Measurements from ENCODE around the gene KLK1. TPM values are rescaled to one million over a fixed set of nuclear protein-coding genes. Genes with fewer than 3 reads are reported as not detected.
A peak's percentile ranks its signal among the peaks of the same experiment; 100 is the strongest.

The KLK1 gene
- total RNA-seq, 6 experiments from 2014 or later, result not detected

DNA sequence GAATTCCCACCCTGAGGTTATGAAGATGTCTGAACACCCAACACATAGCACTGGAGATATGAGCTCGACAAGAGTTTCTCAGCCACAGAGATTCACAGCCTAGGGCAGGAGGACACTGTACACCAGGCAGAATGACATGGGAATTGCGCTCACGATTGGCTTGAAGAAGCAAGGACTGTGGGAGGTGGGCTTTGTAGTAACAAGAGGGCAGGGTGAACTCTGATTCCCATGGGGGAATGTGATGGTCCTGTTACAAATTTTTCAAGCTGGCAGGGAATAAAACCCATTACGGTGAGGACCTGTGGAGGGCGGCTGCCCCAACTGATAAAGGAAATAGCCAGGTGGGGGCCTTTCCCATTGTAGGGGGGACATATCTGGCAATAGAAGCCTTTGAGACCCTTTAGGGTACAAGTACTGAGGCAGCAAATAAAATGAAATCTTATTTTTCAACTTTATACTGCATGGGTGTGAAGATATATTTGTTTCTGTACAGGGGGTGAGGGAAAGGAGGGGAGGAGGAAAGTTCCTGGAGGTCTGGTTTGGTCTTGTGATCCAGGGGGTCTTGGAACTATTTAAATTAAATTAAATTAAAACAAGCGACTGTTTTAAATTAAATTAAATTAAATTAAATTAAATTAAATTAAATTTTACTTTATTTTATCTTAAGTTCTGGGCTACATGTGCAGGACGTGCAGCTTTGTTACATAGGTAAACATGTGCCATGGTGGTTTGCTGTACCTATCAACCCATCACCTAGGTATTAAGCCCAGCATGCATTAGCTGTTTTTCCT, 38.1 kb upstream of the KLK1 start:
- TF ChIP-seq, protein P1, sequence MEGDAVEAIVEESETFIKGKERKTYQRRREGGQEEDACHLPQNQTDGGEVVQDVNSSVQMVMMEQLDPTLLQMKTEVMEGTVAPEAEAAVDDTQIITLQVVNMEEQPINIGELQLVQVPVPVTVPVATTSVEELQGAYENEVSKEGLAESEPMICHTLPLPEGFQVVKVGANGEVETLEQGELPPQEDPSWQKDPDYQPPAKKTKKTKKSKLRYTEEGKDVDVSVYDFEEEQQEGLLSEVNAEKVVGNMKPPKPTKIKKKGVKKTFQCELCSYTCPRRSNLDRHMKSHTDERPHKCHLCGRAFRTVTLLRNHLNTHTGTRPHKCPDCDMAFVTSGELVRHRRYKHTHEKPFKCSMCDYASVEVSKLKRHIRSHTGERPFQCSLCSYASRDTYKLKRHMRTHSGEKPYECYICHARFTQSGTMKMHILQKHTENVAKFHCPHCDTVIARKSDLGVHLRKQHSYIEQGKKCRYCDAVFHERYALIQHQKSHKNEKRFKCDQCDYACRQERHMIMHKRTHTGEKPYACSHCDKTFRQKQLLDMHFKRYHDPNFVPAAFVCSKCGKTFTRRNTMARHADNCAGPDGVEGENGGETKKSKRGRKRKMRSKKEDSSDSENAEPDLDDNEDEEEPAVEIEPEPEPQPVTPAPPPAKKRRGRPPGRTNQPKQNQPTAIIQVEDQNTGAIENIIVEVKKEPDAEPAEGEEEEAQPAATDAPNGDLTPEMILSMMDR (IDR thresholded peaks at IDR 0.05), result no peak
- no peak for TF ChIP-seq POLR2A (IDR thresholded peaks at IDR 0.05)
- Histone ChIP-seq H3K27ac (no peak overlapping the region), H3K4me3 (no peak overlapping the region), H3K9me3 (no peaks in the 10 kb centered on the region), H3K36me3 (no peaks in the 10 kb centered on the region), H3K27me3 (no peaks in the 10 kb centered on the region), H3K4me1 (no peaks in the 10 kb centered on the region)
- DNase-seq (no peak), ATAC-seq (no peak)
- intact Hi-C loops (cut with DNase I), result no loop called here
- WGBS (ENCODE audit: insufficient coverage, low coverage, low lambda C conversion rate, missing lambda C conversion rate), result 39% methylated on average over 7 of the region's 7 CpGs

DNA sequence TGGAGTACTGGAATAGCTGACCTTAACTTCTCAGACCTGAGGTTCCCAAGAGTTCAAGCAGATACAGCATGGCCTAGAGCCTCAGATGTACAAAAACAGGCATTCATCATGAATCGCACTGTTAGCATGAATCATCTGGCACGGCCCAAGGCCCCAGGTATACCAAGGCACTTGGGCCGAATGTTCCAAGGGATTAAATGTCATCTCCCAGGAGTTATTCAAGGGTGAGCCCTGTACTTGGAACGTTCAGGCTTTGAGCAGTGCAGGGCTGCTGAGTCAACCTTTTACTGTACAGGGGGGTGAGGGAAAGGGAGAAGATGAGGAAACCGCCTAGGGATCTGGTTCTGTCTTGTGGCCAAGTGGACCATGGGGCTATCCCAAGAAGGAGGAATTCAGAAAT, 37.4 kb upstream of the KLK1 start:
- no peak overlapping the region for H3K27ac ChIP-seq
- H3K4me1 ChIP-seq, result no peaks in the 10 kb centered on the region
- no peaks in the 10 kb centered on the region for H3K27me3 ChIP-seq
- no peak overlapping the region for H3K4me3 ChIP-seq
- no peaks in the 10 kb centered on the region for H3K36me3 ChIP-seq
- DNase-seq, result no peak
- ATAC-seq, result no peak
- no peaks in the 10 kb centered on the region for H3K9me3 ChIP-seq
- TF ChIP-seq, protein P1 (IDR thresholded peaks at IDR 0.05), result no peak
- no peak for TF ChIP-seq POLR2A (IDR thresholded peaks at IDR 0.05)
- intact Hi-C loops (cut with DNase I), result no loop called here
- WGBS (ENCODE audit: insufficient coverage, low coverage, low lambda C conversion rate, missing lambda C conversion rate), result 54% methylated on average over 3 of the region's 5 CpGs

DNA sequence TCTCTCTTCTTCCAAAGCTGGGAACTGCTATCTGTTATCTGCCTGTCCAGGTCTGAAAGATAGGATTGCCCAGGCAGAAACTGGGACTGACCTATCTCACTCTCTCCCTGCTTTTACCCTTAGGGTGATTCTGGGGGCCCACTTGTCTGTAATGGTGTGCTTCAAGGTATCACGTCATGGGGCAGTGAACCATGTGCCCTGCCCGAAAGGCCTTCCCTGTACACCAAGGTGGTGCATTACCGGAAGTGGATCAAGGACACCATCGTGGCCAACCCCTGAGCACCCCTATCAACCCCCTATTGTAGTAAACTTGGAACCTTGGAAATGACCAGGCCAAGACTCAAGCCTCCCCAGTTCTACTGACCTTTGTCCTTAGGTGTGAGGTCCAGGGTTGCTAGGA, 36.3 kb upstream of the KLK1 start:
- Histone ChIP-seq H3K4me3 (no peak overlapping the region), H3K9me3 (no peaks in the 10 kb centered on the region), H3K36me3 (no peaks in the 10 kb centered on the region), H3K27ac (no peak overlapping the region), H3K27me3 (no peaks in the 10 kb centered on the region), H3K4me1 (no peaks in the 10 kb centered on the region)
- ATAC-seq, result no peak
- WGBS (ENCODE audit: insufficient coverage, low coverage, low lambda C conversion rate, missing lambda C conversion rate), result 20% methylated on average over 1 of the region's 4 CpGs
- TF ChIP-seq, protein P1 (IDR thresholded peaks at IDR 0.05), result no peak
- no peak for TF ChIP-seq POLR2A (IDR thresholded peaks at IDR 0.05)
- intact Hi-C loops (cut with DNase I), result no loop called here
- no peak for DNase-seq

DNA sequence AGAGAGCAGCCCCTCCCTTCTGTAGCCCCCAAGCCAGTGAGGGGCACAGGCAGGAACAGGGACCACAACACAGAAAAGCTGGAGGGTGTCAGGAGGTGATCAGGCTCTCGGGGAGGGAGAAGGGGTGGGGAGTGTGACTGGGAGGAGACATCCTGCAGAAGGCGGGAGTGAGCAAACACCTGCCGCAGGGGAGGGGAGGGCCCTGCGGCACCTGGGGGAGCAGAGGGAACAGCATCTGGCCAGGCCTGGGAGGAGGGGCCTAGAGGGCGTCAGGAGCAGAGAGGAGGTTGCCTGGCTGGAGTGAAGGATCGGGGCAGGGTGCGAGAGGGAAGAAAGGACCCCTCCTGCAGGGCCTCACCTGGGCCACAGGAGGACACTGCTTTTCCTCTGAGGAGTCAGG, 35.3 kb upstream of the KLK1 start:
- no peak for DNase-seq
- WGBS (ENCODE audit: insufficient coverage, low coverage, low lambda C conversion rate, missing lambda C conversion rate), result 8% methylated on average over 4 of the region's 7 CpGs
- TF ChIP-seq, protein P1 (IDR thresholded peaks at IDR 0.05), result no peak
- no peak for TF ChIP-seq POLR2A (IDR thresholded peaks at IDR 0.05)
- Histone ChIP-seq H3K27ac (no peak overlapping the region), H3K27me3 (no peaks in the 10 kb centered on the region), H3K9me3 (no peaks in the 10 kb centered on the region), H3K4me3 (no peak overlapping the region), H3K36me3 (no peaks in the 10 kb centered on the region), H3K4me1 (no peaks in the 10 kb centered on the region)
- intact Hi-C loops (cut with DNase I), result no loop called here
- ATAC-seq, result peak in 1 of 4 donors; percentile 8

Measured in right lobe of liver (tissue), 6 donors.